ENCODE measurements around the gene GLRX2.
A peak's percentile ranks its signal among the peaks of the same experiment; 100 is the strongest.

- TF ChIP-seq CTCF (IDR thresholded peaks at IDR 0.05) (peak; percentile 43; the same call in 1 of the 2 replicates), POLR2AphosphoS5 (IDR thresholded peaks at IDR 0.05; ENCODE audit: low read depth, low read length) (no peak), REST (IDR thresholded peaks at IDR 0.05; ENCODE audit: insufficient read depth in 1 of 2, low read depth in 2 of 2, low read length in 1 of 2) (no peak), TCF7L2 (IDR thresholded peaks at IDR 0.05; ENCODE audit: low read depth, low read length) (no peak), SIN3A (IDR thresholded peaks at IDR 0.05; ENCODE audit: borderline replicate concordance, insufficient read depth, low read depth, low read length) (no peak)
Measured at GRCh38 chr1:193070386-193070753, 34.8 kb downstream of the GLRX2 start.
